GF-D8 (cell line): ENCODE measurements around the gene ZW10.
"Not testable (repeated sequence)": the region's sequence is repeated elsewhere in the genome, so short reads cannot be mapped to it uniquely, and the experiment has no call there.

Experiments used
- DNase-seq: peaks from one replicate; lab custom pipeline; 2025; lab: John Stamatoyannopoulos, UW

Gene ZW10, protein sequence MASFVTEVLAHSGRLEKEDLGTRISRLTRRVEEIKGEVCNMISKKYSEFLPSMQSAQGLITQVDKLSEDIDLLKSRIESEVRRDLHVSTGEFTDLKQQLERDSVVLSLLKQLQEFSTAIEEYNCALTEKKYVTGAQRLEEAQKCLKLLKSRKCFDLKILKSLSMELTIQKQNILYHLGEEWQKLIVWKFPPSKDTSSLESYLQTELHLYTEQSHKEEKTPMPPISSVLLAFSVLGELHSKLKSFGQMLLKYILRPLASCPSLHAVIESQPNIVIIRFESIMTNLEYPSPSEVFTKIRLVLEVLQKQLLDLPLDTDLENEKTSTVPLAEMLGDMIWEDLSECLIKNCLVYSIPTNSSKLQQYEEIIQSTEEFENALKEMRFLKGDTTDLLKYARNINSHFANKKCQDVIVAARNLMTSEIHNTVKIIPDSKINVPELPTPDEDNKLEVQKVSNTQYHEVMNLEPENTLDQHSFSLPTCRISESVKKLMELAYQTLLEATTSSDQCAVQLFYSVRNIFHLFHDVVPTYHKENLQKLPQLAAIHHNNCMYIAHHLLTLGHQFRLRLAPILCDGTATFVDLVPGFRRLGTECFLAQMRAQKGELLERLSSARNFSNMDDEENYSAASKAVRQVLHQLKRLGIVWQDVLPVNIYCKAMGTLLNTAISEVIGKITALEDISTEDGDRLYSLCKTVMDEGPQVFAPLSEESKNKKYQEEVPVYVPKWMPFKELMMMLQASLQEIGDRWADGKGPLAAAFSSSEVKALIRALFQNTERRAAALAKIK

DNA sequence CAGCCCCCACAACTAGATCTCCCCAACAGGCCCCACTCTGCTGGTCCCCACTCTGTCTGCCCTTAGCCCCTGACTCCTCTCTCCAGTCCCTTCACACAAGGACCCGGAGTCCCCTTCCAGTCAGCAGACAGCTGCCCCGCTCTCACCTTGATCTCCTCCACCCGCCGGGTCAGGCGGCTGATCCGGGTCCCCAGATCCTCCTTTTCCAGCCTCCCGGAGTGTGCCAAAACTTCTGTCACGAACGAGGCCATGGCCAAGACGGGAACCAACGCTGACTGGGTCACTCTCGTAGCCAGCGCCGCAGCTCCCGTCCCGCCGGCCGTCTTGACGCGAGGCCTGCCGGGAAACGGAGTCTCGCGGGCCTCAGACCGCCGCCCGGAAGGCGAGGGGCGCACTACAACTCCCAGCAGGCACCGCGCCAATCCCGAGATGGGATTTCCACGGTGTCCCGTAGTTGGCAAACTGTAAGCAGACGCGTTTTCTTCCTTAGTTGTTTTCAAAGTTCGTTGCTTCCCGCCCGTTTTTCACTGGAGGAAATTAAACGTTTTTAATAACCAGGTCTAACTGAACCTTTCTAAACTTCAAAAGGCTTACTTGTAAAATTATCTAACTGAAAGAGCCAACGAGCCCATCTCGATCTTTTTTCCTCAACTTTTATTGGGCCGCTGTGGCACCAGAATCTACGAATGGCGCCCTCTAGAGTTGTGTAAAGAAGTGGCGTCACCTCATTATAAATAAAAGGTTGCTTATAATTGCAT, at the start of gene ZW10:
TSS of gene ZW10 (minus strand) at position 277 of the 758 bp plus-strand sequence. CDS start at position 251, 26 bp downstream.
- DNase-seq = peak; percentile 100

DNA sequence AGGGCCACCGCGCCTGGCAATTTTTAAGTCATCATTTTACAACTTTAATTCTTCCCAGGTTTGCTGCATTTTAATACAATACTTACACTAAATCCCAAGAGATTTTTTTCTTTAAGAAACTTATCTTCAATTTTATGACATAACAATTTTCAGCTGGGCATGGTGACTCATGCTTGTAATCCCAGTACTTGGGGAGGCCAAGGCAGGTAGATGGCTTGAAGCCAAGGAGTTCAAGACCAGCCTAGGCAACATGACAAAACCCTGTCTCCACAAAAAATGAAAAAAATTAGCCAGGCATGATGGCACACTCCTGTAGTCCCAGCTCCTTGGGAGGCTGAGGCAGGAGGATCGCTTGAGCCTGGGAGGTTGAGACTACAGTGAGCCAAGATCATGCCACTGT, 44.9 kb upstream of the ZW10 start:
- no peak for DNase-seq

DNA sequence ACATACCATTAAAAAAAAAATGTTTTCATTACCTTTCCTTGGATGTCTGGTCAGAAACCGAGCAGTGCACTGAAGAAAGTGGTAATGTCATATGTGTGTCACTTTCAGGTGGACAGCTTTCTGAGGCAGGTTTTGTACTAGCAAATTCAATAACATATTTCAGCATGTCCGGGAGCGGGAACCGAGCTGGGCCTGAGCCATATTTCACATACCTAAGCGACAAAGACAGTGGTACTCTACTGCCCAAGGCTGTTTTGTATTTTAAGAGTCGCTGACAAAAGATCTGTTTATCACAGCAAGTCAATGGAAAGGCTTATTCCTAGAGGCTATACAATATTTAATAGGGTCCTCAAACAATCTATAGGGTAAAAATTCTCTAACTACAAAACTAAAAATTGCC, 44.1 kb upstream of the ZW10 start:
- no peak for DNase-seq

DNA sequence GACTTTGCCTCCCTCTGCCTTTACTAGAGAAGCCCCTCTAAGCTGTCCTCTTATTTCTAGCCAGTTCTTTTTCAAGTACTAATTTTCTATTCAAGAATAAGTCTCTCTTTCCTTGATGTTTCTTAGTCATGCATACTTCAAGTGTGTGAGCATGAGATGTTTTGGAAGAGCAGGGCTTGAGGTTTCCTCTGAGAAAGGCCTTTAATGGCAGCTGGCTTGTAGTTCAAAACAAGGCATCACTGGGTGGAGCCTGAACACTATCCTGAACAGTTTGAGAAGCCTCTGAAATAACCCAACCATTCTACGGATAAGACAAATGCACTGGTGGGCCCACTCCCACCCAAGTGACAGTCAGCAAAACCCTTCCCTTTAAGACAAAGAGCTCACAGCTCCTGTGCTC, 43.7 kb upstream of the ZW10 start:
- no peak for DNase-seq

DNA sequence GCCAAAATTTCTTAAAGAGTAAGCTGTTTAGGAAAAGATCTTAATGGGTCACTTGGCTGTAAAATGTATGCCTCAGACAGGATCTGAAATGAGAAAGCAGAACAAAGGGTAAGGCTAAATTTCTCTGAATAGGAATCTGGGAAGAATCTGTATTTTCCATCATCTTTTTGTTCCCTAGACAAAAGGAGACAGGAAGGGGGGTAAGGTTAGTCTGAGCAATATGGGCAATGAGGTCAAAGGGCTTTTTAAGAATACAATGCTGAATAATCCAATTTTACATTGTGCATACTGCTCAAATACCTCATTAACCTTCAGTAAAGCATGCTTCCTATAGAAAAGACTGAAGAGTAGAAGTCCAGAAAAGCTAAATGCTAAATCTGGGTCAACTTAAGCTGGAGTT, 40.7 kb upstream of the ZW10 start:
- no peak for DNase-seq

DNA sequence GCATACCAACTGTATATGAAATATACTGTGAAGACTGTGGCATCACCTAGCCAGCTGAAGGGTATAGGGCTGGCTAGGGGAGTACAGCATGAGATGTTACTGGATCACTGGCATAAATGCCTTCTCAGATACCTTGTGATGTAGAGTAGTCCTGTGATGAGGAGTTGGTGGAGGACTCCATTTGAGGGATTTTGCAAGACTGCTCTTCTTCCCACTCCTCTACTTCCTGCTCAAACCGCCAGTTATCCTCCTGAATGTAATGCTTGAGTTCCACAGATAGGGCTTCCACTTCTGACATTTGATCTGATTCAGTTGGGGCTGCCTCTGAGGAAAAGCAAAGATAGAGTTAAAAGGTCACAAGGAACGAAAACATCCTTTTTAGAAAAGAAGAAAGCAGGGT, 35.4 kb upstream of the ZW10 start:
- DNase-seq = no peak

DNA sequence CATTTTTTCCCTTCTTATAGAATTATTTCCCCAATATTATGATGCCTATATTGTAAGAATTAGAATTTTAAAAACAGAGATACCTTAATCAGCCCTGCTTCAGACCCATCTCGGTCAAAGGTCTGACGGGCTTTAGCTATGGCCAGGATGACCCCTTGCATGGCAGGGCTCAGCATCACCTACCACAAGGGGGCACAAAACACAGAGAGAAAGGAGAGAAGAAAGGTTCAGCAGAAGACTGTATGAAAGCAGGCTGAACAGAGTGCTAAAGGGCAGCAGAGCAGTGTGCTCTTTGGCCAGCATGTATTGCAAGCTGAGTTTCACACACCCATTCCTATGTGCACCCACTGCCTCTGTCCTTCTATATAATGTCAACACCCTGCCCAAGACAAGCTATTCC, 32.9 kb upstream of the ZW10 start:
- DNase-seq = peak; percentile 34

DNA sequence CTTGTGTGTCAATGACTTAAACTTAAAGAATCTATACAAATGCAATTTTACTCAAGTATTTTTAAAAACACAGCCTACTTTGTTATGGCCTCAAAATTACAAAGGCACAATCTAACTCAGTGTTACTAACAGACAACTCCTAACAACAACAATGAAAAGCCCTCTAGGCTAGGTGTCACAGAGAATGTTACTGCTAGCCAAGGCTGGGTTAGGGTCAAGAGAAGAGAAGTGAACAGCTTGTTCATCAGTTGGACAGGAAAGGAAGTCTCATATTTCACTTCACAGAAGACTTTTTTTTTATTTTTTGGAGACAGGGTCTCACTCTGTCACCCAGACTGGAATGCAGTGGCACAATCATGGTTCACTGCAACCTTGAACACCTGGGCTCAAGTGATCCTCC, 32.1 kb upstream of the ZW10 start:
- no peak for DNase-seq

DNA sequence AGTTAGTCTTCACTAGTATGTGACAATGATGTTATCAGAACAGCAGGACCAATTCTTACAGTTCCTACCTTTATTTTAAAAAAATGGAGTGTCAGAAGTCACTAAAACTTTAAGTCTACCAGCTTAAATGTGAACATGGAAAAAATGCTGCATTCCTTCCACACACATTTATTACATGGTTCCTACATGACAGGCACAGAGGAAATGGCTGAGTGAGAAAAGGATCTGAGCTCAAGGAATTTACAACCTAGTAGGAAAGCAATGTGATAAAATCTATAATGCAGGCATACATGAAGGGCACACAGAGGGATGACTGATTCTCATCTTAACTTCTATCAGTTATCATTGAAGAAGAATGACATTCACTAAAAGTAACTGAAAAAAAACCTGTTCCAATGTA, 29.1 kb upstream of the ZW10 start:
- no peak for DNase-seq

DNA sequence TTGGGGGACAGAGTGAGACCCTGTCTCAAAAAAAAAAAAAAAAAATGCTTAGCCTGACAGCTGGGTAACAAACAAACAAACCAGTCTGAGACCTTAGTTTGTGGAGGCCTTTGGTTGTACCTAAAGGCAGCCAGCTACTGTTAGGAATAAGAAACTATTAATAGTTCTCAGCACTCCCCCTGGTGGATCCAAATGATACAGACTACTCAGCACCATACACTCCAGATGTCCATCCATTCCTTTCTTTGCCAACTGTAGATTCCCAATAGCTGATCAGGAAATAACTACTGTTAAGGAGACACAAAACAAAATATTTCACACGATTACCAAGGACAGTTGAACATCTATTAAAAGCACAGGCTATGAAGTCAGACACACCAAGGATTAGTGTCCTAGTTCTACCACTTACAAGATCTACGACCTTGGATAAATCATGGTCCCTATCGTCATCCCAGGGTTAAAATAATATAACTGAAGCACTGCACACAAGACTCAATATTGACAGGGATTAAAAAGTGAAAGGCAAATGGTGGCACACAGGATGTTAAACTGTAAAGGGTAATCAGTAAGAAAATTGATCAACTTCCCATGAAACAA, 23.3 kb upstream of the ZW10 start:
- peak; percentile 47 for DNase-seq

DNA sequence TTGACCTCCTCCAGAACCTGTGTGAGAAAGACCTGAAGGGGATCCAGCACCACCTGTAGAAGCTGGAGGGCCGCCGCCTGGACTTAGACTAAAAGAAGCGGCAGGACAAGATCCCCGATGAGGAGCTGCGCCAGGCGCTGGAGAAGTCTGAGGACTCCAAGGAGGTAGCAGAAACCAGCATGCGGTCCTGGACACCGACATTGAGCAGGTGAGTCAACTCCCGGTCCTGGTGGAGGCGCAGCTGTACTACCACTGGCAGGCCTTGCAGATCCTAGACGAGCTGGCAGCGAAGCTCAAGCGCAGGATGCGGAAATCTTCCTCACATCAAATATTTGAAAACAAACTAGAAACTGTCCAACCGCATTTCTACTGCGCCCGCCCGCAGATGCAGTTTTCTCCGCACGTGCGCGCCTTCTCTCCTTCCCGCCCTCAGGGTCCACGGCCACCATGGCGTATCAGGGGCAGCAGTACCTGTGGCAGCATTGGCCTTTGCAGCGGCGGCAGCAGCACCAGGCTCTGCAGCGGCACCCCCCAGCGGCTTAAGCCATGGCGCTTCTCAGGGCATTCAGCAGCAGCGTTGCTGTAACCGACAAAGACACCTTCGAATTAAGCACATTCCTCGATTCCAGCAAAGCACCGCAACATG, 16.3 kb upstream of the ZW10 start:
- no peak for DNase-seq

DNA sequence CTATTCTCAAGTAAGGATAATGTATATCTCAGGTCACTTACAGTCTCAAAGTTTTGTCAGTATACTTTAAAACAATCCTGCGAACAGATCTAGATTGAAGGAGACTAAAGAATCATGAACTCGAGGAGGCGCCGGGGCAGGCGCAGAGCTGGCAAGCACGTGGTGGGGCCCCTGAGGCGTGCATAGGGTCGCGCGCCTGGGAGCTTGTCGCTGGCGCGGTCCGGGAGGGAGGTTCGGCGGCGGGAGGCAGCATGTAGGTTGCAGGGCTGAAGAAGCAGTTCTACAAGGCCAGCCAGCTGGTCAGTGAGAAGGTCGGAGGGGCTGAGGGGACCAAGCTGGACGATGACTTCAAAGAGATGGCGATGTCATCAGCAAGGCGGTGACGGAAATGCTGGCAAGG, 15.5 kb upstream of the ZW10 start:
- not testable (repeated sequence) for DNase-seq

DNA sequence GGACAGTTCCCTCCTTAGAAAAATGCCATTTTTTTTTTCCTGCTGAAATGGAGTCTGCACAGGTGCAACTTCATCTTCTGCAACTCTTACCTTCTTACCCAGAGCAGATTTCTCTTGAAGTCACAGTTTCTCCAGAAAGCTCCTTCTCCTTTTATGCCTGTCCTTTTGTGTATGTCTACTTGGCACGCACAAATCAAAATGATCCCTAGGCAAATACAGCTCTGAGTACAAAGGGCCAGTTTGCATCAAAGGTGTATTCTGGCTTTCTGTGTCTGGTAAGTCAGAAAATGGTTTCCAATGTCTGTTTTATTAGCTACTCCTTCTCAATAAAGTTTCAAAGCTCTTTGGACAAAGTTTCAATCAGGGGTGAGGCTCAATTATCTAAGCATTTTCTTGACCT, 8.6 kb upstream of the ZW10 start:
- DNase-seq = no peak

DNA sequence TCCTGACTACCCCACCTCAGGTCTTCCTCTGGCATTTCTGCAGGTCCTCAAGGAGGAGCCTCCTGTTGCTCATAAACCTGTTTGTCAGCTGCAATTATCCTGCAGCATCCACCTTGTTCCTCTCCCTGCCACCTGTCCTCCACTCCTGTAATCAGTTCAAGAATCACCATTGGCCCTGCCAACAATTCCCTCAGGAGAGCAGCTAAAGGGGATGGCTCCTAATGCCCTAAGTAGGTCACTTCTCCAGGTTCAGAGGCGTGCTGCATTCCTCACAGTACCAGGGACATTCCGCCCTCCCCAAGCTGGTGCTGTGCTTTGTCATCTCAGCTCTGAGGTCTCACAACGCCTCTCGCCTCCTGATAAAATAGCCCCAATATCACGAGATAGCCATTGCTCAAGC, 8.2 kb upstream of the ZW10 start:
- DNase-seq = no peak

DNA sequence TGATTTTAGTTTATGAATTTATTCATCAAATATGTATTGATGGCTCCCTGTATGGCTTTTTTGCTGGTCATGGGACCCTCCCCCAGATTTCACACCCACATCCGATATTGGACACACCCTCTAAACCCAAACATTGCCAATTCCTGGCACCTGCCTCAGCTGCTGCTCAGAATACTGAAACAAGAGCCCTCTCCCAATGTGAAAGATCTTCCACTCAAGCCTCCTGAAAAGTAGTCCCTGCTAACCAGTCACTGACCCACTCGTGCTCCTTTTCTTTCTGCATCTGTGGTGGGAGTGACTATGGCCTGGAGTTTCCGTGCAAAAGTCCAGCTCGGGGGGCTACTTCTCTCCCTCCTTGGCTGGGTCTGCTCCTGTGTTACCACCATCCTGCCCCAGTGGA, 6.0 kb upstream of the ZW10 start, which contains the start of gene CLDN25:
TSS of gene CLDN25 (plus strand) at position 301 of the 400 bp plus-strand sequence. CDS start at position 301, 0 bp downstream.
- DNase-seq = no peak

DNA sequence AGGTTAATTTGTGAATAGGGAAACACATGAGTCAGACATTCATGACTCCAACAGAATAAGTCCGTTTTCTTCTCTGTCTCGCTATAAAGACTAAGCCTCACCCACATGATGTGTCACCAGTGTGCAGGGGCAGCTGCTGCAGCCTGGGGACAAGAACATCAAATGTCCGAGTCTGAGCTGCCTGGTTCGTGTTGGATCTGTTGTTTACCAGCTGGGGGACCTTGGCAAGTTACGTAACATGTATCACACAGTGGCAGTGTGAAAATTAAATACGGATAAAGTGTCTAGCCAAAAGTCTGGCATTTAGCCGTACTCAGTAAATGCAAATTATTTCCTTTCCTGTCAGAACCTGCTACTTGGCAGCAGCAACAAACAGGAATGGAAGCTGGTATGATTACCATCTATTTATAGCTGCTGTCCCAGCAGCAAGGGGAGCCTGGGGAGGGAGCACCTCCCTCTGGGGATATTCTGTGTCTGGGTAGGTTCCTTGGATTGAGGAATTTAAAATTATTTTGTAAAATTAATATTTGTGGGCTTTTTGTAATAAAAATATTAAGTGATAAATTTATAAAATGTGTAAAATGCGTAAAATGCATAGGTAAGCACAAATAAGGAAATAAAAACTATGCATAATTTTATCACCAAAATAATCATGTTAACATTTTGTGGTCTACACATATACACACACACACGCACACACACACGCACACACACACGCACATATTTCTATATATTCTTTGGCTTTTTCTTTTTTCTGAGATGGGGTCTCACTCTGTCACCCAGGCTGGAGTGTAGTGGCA, 4.8 kb upstream of the ZW10 start:
- no peak for DNase-seq

DNA sequence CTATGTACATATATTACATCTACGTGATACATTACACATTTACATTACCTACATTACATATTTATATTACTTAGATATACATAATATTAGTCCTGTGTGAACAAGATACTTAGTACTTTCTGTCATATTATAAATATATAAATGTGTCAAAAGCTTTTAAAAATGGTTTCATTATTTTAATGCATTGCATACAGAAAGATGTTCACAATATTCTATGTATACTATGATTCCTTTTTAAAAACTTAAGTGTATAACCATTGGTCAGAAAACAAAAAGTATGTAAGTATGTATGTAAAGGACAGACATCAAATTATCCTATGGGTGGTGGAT, 647 bp upstream of the ZW10 start:
- no peak for DNase-seq

DNA sequence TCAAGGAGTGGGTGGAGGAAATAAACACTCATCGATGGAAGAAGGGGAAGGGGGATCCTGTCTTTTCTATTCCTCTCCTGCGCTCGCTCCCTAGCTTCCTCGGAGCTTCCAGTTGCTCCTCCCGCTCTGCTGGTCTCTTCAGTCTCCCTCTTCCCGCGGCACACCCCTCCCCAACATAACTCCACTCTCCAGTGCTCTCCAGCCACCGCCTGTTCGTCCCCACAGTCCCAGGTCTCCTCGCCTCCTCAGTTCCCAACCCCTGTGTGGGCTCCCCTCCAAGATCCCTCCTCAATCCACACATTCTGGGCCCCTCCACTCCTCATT, 438 bp downstream of the ZW10 start:
- no peak for DNase-seq

DNA sequence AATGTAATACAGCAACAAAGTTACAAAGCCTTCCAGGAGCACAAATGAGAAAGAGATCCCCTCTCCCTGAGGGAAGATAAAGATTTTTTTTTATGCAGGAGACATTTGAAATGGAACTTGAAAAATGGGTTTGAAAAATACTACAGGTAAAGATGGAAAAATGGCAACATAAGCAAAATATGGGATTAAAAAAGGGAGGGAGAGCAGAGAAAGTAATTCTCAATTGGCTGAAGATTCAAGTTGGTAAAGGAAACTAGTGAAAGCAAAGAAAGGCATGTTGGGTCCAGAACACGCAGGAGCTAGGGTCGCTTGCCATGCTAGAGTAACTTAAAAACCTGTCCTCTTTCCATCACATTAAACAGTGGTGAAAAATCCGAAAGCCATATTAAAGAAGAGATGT, 1.5 kb downstream of the ZW10 start:
- no peak for DNase-seq

DNA sequence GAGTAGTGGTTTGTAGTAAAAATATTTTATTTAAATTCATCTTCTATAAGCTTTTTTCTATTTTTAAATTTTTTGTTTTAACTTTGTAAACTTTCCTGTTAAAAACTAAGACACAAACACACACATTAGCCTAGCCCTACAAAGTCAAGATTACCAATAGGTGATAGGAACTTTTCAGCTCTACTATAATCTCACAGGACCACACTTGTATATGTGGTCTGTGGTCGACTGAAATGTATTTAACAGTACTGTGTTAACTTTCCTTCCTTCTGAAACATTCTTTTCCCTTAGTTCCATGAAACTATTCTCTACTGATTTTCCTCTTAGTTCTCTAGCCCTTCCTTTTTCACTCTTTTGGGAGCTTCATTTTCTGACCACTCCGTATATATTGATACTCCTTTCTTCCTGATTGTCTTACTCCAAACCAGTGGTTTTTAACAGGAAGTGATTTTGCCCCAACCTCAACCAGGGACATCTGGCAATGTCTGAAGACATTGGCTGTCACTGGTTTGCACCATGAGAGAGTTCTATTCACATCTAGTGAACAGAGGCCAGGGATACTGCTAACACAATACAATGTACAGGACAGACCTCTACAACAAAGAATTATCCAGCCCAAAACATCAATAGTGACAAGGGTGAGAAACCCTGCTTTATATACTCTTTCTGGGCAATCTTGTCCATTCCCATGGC, 8.8 kb downstream of the ZW10 start:
- peak; percentile 60 for DNase-seq

DNA sequence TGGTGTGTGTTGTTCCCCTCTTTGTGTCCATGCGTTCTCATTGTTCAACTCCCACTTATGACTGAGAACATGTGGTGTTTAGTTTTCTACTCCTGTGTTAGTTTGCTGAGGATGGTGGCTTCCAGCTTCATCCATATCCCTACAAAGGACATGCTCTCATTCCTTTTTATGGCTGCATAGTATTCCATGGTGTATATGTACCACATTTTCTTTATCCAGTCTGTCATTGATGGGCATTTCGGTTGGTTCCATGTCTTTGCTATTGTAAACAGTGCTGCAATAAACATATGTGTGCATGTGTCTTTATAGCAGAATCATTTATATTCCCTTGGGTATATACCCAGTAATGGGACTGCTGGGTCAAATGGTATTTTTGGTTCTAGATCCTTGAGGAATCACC, 10.5 kb downstream of the ZW10 start:
- DNase-seq = not testable (repeated sequence)
